Mesothelial cell of epicardium (in vitro differentiated cells): ENCODE results near the gene GREB1L. TPM values are rescaled to one million over a fixed set of nuclear protein-coding genes. Genes with fewer than 3 reads are reported as not detected.

Experiments used
- DNase-seq, 2 experiments: peaks; one replicate each; pipeline ENCODE4 v3.0.0; 2021; ENCODE audit warnings: low spot score in 2 of 2; ENCODE audit not compliant: unreplicated experiment in 2 of 2
- H3K27ac Mint-ChIP-seq: 2 replicates; pipeline ENCODE4 v1.8.0; 2021; ENCODE audit warnings: mixed read lengths
- H3K27me3 Mint-ChIP-seq: 2 replicates; pipeline ENCODE4 v1.8.0; 2021; ENCODE audit warnings: low read depth, mixed read lengths
- H3K36me3 Mint-ChIP-seq: 2 replicates; pipeline ENCODE4 v1.8.0; 2021; ENCODE audit warnings: mixed read lengths
- H3K4me1 Mint-ChIP-seq: 2 replicates; pipeline ENCODE4 v1.8.0; 2021; ENCODE audit warnings: mixed read lengths
- H3K4me3 Mint-ChIP-seq: 2 replicates; pipeline ENCODE4 v1.8.0; 2021; ENCODE audit warnings: mild to moderate bottlenecking, moderate library complexity, mixed read lengths
- H3K9me3 Mint-ChIP-seq: 2 replicates; pipeline ENCODE4 v1.8.0; 2021; ENCODE audit warnings: mixed read lengths
- CTCF ChIP-seq: fragments of 200-600 bp; sonication (generic); IDR thresholded peaks from one replicate; pipeline ENCODE4 v1.5.0; 2021; ENCODE audit warnings: antibody characterized with exemption; ENCODE audit not compliant: unreplicated experiment
- total RNA-seq: library from RNA; stranded (reverse); gene quantifications from 3 replicates; pipeline ENCODE4 v1.2.1, GENCODE V29; 2021

Gene GREB1L
- total RNA-seq, 1 donor from 2014 or later = 25.5 TPM

GRCh38 chr18:21490748-21491147 lies 248.7 kb downstream of the GREB1L start:
- no peak overlapping the region for H3K4me3 Mint-ChIP-seq
- H3K9me3 Mint-ChIP-seq = no peaks in the 10 kb centered on the region
- H3K36me3 Mint-ChIP-seq = peaks cover 13% of the 10 kb centered on the region
- H3K4me1 Mint-ChIP-seq = no peaks in the 10 kb centered on the region
- H3K27ac Mint-ChIP-seq = no peak overlapping the region
- H3K27me3 Mint-ChIP-seq = peaks cover 7% of the 10 kb centered on the region
- DNase-seq = no peak
- TF ChIP-seq CTCF = no peak

- Mint-ChIP-seq H3K9me3 (no peaks in the 10 kb centered on the region), H3K4me3 (no peak overlapping the region), H3K4me1 (no peaks in the 10 kb centered on the region), H3K27me3 (no peaks in the 10 kb centered on the region), H3K36me3 (peaks cover 26% of the 10 kb centered on the region), H3K27ac (no peak overlapping the region)
- no peak for DNase-seq
- TF ChIP-seq CTCF = no peak
Observed at GRCh38 chr18:21496277-21496835, 254.3 kb downstream of the GREB1L start.

GRCh38 chr18:21499997-21500396 lies 258.0 kb downstream of the GREB1L start:
- H3K4me1 Mint-ChIP-seq = no peaks in the 10 kb centered on the region
- no peak overlapping the region for H3K4me3 Mint-ChIP-seq
- no peaks in the 10 kb centered on the region for H3K9me3 Mint-ChIP-seq
- TF ChIP-seq CTCF = no peak
- H3K27ac Mint-ChIP-seq = no peak overlapping the region
- H3K27me3 Mint-ChIP-seq = no peaks in the 10 kb centered on the region
- no peak for DNase-seq
- H3K36me3 Mint-ChIP-seq = peaks cover 27% of the 10 kb centered on the region

GRCh38 chr18:21502661-21503060 lies 260.6 kb downstream of the GREB1L start:
- DNase-seq = no peak
- TF ChIP-seq CTCF = no peak
- H3K36me3 Mint-ChIP-seq = peaks cover 20% of the 10 kb centered on the region

GRCh38 chr18:21507913-21508701 lies 266.1 kb downstream of the GREB1L start:
- TF ChIP-seq CTCF = no peak
- no peak for DNase-seq
- no peak overlapping the region for H3K27ac Mint-ChIP-seq
- H3K4me1 Mint-ChIP-seq = no peaks in the 10 kb centered on the region
- H3K36me3 Mint-ChIP-seq = peaks cover 32% of the 10 kb centered on the region
- no peak overlapping the region for H3K4me3 Mint-ChIP-seq
- no peaks in the 10 kb centered on the region for H3K27me3 Mint-ChIP-seq
- H3K9me3 Mint-ChIP-seq = peaks cover 9% of the 10 kb centered on the region

More at GRCh38 chr18:21502661-21503060, 260.6 kb downstream of the GREB1L start:
- Mint-ChIP-seq H3K27ac (no peak overlapping the region), H3K4me1 (no peaks in the 10 kb centered on the region), H3K9me3 (no peaks in the 10 kb centered on the region), H3K27me3 (no peaks in the 10 kb centered on the region), H3K4me3 (no peak overlapping the region)
